Brain microvascular endothelial cell (primary cell): ENCODE measurements around the gene CNTNAP3B.
"Not testable (repeated sequence)": the region's sequence is repeated elsewhere in the genome, so short reads cannot be mapped to it uniquely, and the experiment has no call there.

Source experiments
- DNase-seq: peaks from one replicate; pipeline ENCODE4 v3.0.0-alpha.2; 2020
- H3K27ac ChIP-seq: fragments of 250-450 bp; sonication (Bioruptor Pico); 2 replicates; pipeline ENCODE4 v1.5.1; 2020; ENCODE audit warnings: mild to moderate bottlenecking, moderate library complexity
- H3K27me3 ChIP-seq: fragments of 250-450 bp; sonication (Bioruptor Pico); replicated peaks from 2 replicates; pipeline ENCODE4 v1.5.1; 2020; ENCODE audit warnings: mild to moderate bottlenecking
- H3K36me3 ChIP-seq: fragments of 250-450 bp; sonication (Bioruptor Pico); replicated peaks from 2 replicates; pipeline ENCODE4 v1.5.1; 2020; ENCODE audit warnings: mild to moderate bottlenecking
- H3K4me3 ChIP-seq: 2 replicates; pipeline ENCODE4 v1.5.1; 2011; ENCODE audit warnings: low read depth, mild to moderate bottlenecking, control low read depth, low read length, moderate library complexity
- in situ Hi-C: cut with HindIII; loops from 2 replicates; pipeline ENCODE4 v1.10.0; 2017; ENCODE audit warnings: low sequenced_read_pairs, low pct_ligation_motif_present

CNTNAP3B gene

DNA sequence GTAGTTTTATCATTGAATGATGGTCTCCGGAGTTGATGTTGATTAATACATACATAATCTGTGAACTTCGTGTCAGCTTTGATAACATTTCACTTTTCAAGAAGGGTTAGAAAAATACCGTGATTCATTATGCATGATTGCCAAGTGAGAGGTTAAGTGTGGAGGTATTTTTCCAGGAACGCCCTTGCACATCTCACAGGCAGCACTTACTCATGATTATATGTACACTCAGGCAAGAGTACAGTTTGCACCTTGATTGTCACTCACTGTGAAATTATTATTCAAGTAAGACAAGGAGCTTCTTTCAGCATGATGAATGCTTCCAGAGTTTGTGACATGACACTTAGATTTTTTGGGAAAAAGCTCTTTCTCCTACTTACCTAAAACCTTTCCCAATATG, 223.7 kb downstream of the CNTNAP3B start:
- H3K36me3 ChIP-seq, in situ Hi-C loops, H3K27ac ChIP-seq, DNase-seq, H3K27me3 ChIP-seq, H3K4me3 ChIP-seq: not testable (repeated sequence)

- H3K27ac ChIP-seq, in situ Hi-C loops, H3K36me3 ChIP-seq, H3K4me3 ChIP-seq, DNase-seq, H3K27me3 ChIP-seq: not testable (repeated sequence)
These were observed 226.5 kb downstream of the CNTNAP3B start for GRCh38 chr9:41902762-41903161.

DNA sequence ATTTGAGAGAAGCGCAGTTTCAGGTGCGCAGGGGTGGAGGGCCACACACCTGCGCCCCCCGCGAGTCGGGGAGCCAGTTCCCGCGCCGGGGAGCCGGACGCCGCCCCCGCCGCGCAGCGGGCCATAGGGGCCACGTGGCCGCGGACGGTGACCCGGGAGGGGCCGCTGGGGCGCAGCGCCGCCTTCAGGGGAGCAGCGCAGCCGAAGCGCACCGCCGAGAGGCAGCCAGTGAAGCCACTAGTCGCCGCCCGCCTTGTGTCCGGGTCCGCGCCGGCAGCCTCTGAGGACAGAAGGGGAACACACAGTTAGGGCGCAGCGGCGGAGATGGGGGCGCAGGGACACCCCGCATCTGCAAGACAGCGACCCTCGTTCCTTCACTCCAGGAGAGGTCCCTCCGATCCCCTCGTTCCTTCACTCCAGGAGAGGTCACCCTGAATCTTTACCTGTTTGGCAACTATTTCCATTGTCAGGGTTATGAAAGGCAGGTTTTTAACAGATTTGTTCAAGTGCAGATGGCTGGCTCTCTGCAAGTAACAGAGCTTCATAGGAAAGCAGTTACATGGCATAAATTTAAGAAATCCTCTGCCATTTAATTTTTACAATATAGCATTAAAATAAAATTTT, 230.4 kb downstream of the CNTNAP3B start:
- in situ Hi-C loops, DNase-seq: not testable (repeated sequence)

DNA sequence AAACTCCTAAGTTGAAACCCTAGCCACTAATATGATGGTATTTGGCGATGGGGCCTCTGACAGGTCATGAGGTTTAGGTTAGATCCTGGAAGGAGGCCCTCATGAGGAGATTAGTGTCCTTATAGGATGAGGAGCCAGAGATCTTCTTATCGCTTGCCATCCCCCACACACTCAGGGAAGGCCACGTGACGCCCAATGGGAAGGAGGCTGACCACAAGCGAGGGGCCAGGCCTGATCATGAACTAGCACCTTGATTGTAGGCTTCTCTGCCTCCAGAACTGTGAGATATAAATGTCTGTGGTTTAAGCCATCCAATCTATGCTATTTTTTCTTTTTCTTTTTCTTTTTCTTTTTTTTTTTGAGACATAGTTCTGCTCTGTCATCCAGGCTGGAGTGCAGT, 254.7 kb downstream of the CNTNAP3B start:
- H3K27ac ChIP-seq, H3K27me3 ChIP-seq, DNase-seq: not testable (repeated sequence)

More for the DNA sequence above, 230.4 kb downstream of the CNTNAP3B start:
- H3K36me3 ChIP-seq, H3K27me3 ChIP-seq, H3K4me3 ChIP-seq, H3K27ac ChIP-seq: not testable (repeated sequence)

GRCh38 chr9:41855422-41855821, 273.8 kb downstream of the CNTNAP3B start:
- DNase-seq, H3K27ac ChIP-seq, H3K4me3 ChIP-seq, H3K36me3 ChIP-seq, H3K27me3 ChIP-seq, in situ Hi-C loops: not testable (repeated sequence)

More for the DNA sequence above, 254.7 kb downstream of the CNTNAP3B start:
- in situ Hi-C loops, H3K4me3 ChIP-seq, H3K36me3 ChIP-seq: not testable (repeated sequence)

- DNase-seq, in situ Hi-C loops, H3K27ac ChIP-seq, H3K36me3 ChIP-seq, H3K4me3 ChIP-seq, H3K27me3 ChIP-seq: not testable (repeated sequence)
These were observed 277.1 kb downstream of the CNTNAP3B start for GRCh38 chr9:41851848-41852740.

- H3K27me3 ChIP-seq, H3K36me3 ChIP-seq, H3K4me3 ChIP-seq, H3K27ac ChIP-seq, in situ Hi-C loops, DNase-seq: not testable (repeated sequence)
These were observed 281.4 kb downstream of the CNTNAP3B start for GRCh38 chr9:41847829-41848228.
